ENCODE data around the gene EEF1AKMT2.

Gene EEF1AKMT2

GRCh38 chr10:124717911-124718741 is 73.6 kb downstream of the EEF1AKMT2 start:
- peak; percentile 17 to 54 (median 46) for DNase-seq

- no peak for DNase-seq
Observed at GRCh38 chr10:124717041-124717757, 74.5 kb downstream of the EEF1AKMT2 start.

- no peak for DNase-seq
Observed at GRCh38 chr10:124716369-124716768, 75.3 kb downstream of the EEF1AKMT2 start.

GRCh38 chr10:124715439-124715838 is 76.2 kb downstream of the EEF1AKMT2 start:
- no peak for DNase-seq

GRCh38 chr10:124713679-124714255 is 77.9 kb downstream of the EEF1AKMT2 start:
- DNase-seq, result no peak

GRCh38 chr10:124712704-124713407 is 78.8 kb downstream of the EEF1AKMT2 start:
- no peak for DNase-seq

GRCh38 chr10:124711145-124711544 is 80.5 kb downstream of the EEF1AKMT2 start:
- no peak for DNase-seq

- no peak for DNase-seq
Observed at GRCh38 chr10:124710266-124710881, 81.3 kb downstream of the EEF1AKMT2 start.

- DNase-seq, result no peak
Observed at GRCh38 chr10:124709861-124710260, 81.8 kb downstream of the EEF1AKMT2 start.

GRCh38 chr10:124708922-124709520 is 82.7 kb downstream of the EEF1AKMT2 start:
- DNase-seq, result no peak

- DNase-seq, result no peak
Observed at GRCh38 chr10:124708246-124708779, 83.4 kb downstream of the EEF1AKMT2 start.
